ENCODE measurements around the gene GAD1.

- TF ChIP-seq, protein P1, sequence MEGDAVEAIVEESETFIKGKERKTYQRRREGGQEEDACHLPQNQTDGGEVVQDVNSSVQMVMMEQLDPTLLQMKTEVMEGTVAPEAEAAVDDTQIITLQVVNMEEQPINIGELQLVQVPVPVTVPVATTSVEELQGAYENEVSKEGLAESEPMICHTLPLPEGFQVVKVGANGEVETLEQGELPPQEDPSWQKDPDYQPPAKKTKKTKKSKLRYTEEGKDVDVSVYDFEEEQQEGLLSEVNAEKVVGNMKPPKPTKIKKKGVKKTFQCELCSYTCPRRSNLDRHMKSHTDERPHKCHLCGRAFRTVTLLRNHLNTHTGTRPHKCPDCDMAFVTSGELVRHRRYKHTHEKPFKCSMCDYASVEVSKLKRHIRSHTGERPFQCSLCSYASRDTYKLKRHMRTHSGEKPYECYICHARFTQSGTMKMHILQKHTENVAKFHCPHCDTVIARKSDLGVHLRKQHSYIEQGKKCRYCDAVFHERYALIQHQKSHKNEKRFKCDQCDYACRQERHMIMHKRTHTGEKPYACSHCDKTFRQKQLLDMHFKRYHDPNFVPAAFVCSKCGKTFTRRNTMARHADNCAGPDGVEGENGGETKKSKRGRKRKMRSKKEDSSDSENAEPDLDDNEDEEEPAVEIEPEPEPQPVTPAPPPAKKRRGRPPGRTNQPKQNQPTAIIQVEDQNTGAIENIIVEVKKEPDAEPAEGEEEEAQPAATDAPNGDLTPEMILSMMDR (IDR thresholded peaks at IDR 0.05; ENCODE audit: low read depth, low read length), result no peak
- no peak for TF ChIP-seq EZH2phosphoT487 (IDR thresholded peaks at IDR 0.05; ENCODE audit: low read depth)
Measured at GRCh38 chr2:170892391-170892951, 75.8 kb downstream of the GAD1 start.

All from OCI-LY3 (cell line).